Measurements from ENCODE around the gene VPREB1. TPM values are rescaled to one million over a fixed set of nuclear protein-coding genes. Genes with fewer than 3 reads are reported as not detected.

The VPREB1 gene
- polyA plus RNA-seq, 2 of the 4 experiments (the other 2 are of a cell fraction), result not detected

- H3K4me2 ChIP-seq, result no peak overlapping the region
- H3K4me3 ChIP-seq, result no peak overlapping the region
- ChIA-PET POLR2A (no interaction called here), CTCF (interaction anchor here (0.6 to 3.6 kb wide), 4 partner anchors 14 to 290 kb away, joined by 3 to 12 read pairs (median 6); no protein-coding TSS in a partner anchor)
- TF ChIP-seq ZSCAN20 (CRISPR knock-in tag; IDR thresholded peaks at IDR 0.05) (no peak), FOXS1 (CRISPR knock-in tag; IDR thresholded peaks at IDR 0.05) (no peak), SREBF2 (IDR thresholded peaks at IDR 0.05) (no peak), HOXB13 (CRISPR knock-in tag; IDR thresholded peaks at IDR 0.05; ENCODE audit: low read depth) (no peak), KDM1A (IDR thresholded peaks at IDR 0.05; ENCODE audit: low read depth) (no peak), ZNF302 (CRISPR knock-in tag; IDR thresholded peaks at IDR 0.05) (no peak), RNF2 (IDR thresholded peaks at IDR 0.05; ENCODE audit: borderline replicate concordance, low read depth) (no peak), NFE2L2 (conservative IDR thresholded peaks at IDR 0.05; ENCODE audit: low read length) (no peak), NPAS2 (CRISPR knock-in tag; IDR thresholded peaks at IDR 0.05; ENCODE audit: borderline replicate concordance) (no peak), HEYL (CRISPR knock-in tag; IDR thresholded peaks at IDR 0.05) (no peak), CBX8 (IDR thresholded peaks at IDR 0.05) (no peak), PBX3 (IDR thresholded peaks at IDR 0.05) (no peak), POLR2A (IDR thresholded peaks at IDR 0.05; ENCODE audit: low read length) (no peak), CHD4 (IDR thresholded peaks at IDR 0.05; ENCODE audit: borderline replicate concordance) (no peak), BHLHE40 (IDR thresholded peaks at IDR 0.05; ENCODE audit: low read depth, low read length) (no peak)
- H3K4me1 ChIP-seq, result peaks cover 6% of the 10 kb centered on the region; the same call in 2 of the 3 replicates
- DNase-seq (ENCODE audit: low read depth in 1 of 2, low spot score in 1 of 2), result no peak
- 42% methylated on average over 4 of the region's 5 CpGs for WGBS (ENCODE audit: missing lambda C conversion rate)
- no peak for FAIRE-seq
- no peaks in the 10 kb centered on the region for H3K9me3 ChIP-seq
- H3K27ac ChIP-seq, result no peak overlapping the region
- no peak for ATAC-seq
Measured at GRCh38 chr22:22214819-22215329, 29.7 kb upstream of the VPREB1 start.

GRCh38 chr22:22215659-22216449, 28.7 kb upstream of the VPREB1 start:
- Histone ChIP-seq H3K4me2 (no peak overlapping the region), H3K4me1 (no peaks in the 10 kb centered on the region; the same call in 2 of the 3 replicates), H3K9me3 (no peaks in the 10 kb centered on the region), H3K4me3 (no peak overlapping the region), H3K27ac (no peak overlapping the region)
- DNase-seq (ENCODE audit: low read depth in 1 of 2, low spot score in 1 of 2) (no peak), ATAC-seq (no peak), FAIRE-seq (no peak)
- ChIA-PET CTCF (interaction anchor here (1.7 to 3.6 kb wide), 2 partner anchors 8 to 15 kb away, joined by 8 to 12 read pairs; no protein-coding TSS in a partner anchor), POLR2A (no interaction called here)
- 70% methylated on average over 5 of the region's 5 CpGs for WGBS (ENCODE audit: missing lambda C conversion rate)
- TF ChIP-seq ZC3H11A (IDR thresholded peaks at IDR 0.05) (no peak), ESRRA (IDR thresholded peaks at IDR 0.05; ENCODE audit: borderline replicate concordance, low read length) (no peak)

DNA sequence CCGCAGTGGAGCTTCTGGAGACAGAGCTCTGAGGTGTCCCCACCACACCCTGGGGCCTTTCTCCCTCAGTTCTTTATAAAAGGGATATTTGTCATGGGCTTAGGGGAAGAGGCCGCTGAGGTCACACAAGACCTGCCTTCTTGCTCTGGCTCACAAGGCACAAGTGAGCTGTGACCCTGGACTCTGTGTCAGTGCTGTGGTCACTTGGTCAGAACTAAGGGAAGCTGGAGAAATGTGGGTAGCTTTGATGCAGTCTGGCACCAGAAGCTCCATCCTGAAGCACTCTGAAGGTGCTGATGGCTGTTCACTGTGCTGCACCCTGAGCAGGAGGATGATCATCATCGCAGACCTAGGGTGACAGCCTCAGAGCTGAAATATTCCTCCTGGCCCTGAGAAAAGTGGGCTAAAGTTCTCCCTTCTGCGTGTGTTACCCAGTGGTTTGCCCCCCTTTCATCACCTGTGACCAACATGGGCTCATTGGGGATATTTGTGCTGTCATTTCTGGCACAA, 28.1 kb upstream of the VPREB1 start:
- CTCF ChIA-PET, result interaction anchor here (1.1 to 3.6 kb wide), 3 partner anchors 9 to 21 kb away, joined by 3 to 12 read pairs (median 8); no protein-coding TSS in a partner anchor
- FAIRE-seq, result no peak
- DNase-seq (ENCODE audit: low read depth in 1 of 2, low spot score in 1 of 2), result no peak
- TF ChIP-seq PBX3 (IDR thresholded peaks at IDR 0.05) (no peak), MAFK (IDR thresholded peaks at IDR 0.05; ENCODE audit: partially characterized antibody) (no peak)
- TF ChIP-seq, protein P1, sequence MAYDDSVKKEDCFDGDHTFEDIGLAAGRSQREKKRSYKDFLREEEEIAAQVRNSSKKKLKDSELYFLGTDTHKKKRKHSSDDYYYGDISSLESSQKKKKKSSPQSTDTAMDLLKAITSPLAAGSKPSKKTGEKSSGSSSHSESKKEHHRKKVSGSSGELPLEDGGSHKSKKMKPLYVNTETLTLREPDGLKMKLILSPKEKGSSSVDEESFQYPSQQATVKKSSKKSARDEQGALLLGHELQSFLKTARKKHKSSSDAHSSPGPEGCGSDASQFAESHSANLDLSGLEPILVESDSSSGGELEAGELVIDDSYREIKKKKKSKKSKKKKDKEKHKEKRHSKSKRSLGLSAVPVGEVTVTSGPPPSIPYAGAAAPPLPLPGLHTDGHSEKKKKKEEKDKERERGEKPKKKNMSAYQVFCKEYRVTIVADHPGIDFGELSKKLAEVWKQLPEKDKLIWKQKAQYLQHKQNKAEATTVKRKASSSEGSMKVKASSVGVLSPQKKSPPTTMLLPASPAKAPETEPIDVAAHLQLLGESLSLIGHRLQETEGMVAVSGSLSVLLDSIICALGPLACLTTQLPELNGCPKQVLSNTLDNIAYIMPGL (CRISPR knock-in tag; IDR thresholded peaks at IDR 0.05; ENCODE audit: borderline replicate concordance), result no peak
- TF ChIP-seq, protein P2, sequence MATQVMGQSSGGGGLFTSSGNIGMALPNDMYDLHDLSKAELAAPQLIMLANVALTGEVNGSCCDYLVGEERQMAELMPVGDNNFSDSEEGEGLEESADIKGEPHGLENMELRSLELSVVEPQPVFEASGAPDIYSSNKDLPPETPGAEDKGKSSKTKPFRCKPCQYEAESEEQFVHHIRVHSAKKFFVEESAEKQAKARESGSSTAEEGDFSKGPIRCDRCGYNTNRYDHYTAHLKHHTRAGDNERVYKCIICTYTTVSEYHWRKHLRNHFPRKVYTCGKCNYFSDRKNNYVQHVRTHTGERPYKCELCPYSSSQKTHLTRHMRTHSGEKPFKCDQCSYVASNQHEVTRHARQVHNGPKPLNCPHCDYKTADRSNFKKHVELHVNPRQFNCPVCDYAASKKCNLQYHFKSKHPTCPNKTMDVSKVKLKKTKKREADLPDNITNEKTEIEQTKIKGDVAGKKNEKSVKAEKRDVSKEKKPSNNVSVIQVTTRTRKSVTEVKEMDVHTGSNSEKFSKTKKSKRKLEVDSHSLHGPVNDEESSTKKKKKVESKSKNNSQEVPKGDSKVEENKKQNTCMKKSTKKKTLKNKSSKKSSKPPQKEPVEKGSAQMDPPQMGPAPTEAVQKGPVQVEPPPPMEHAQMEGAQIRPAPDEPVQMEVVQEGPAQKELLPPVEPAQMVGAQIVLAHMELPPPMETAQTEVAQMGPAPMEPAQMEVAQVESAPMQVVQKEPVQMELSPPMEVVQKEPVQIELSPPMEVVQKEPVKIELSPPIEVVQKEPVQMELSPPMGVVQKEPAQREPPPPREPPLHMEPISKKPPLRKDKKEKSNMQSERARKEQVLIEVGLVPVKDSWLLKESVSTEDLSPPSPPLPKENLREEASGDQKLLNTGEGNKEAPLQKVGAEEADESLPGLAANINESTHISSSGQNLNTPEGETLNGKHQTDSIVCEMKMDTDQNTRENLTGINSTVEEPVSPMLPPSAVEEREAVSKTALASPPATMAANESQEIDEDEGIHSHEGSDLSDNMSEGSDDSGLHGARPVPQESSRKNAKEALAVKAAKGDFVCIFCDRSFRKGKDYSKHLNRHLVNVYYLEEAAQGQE (IDR thresholded peaks at IDR 0.05), result no peak
- H3K27ac ChIP-seq, result no peak overlapping the region
- H3K9me3 ChIP-seq, result no peaks in the 10 kb centered on the region
- H3K4me2 ChIP-seq, result no peak overlapping the region
- H3K4me1 ChIP-seq, result no peaks in the 10 kb centered on the region
- WGBS (ENCODE audit: missing lambda C conversion rate), result 53% methylated on average over 3 of the region's 4 CpGs
- H3K4me3 ChIP-seq, result no peak overlapping the region
- POLR2A ChIA-PET, result no interaction called here
- ATAC-seq, result no peak

All from A549 (cell line).